Thyroid gland (tissue), 4 donors: ENCODE results near the gene PRR3. TPM values are rescaled to one million over a fixed set of nuclear protein-coding genes. Genes with fewer than 3 reads are reported as not detected.
A peak's percentile ranks its signal among the peaks of the same experiment; 100 is the strongest.

ENCODE experiments used
- DNase-seq, 2 donors: peaks; one replicate each; pipeline ENCODE4 v3.0.0-alpha.2; 2019
- H3K27ac ChIP-seq, 3 donors: fragments of 200-600 bp; sonication (generic); 1 replicate in 2 of 3; 2 replicates in 1 of 3; pipeline ENCODE4 v1.5.1; 2016 to 2019; ENCODE audit warnings: mild to moderate bottlenecking in 1 of 3, moderate library complexity in 1 of 3
- H3K27me3 ChIP-seq: fragments of 200-600 bp; sonication (generic); one replicate; pipeline ENCODE4 v1.5.1; 2019
- H3K36me3 ChIP-seq, 2 donors: fragments of 200-600 bp; sonication (generic); one replicate each; pipeline ENCODE4 v1.5.1; 2016 to 2019
- H3K4me1 ChIP-seq, 2 donors: fragments of 200-600 bp; sonication (generic); one replicate each; pipeline ENCODE4 v1.5.1; 2017 to 2019
- H3K4me3 ChIP-seq, 3 donors: fragments of 200-600 bp; sonication (generic); replicated peaks in 1 of 3; 1 replicate in 2 of 3; 2 replicates in 1 of 3; pipeline ENCODE4 v1.5.1; 2016; ENCODE audit warnings: mild to moderate bottlenecking in 1 of 3
- H3K9me3 ChIP-seq: fragments of 200-600 bp; sonication (generic); one replicate; pipeline ENCODE4 v1.5.1; 2017
- CTCF ChIP-seq, 6 experiments: fragments of 200-600 bp in 3 of 6; fragments of 450-650 bp in 3 of 6; sonication (generic) in 3 of 6; IDR thresholded peaks; one replicate each; pipeline ENCODE4 v1.5.1; 2016 to 2019; ENCODE audit warnings: antibody characterized with exemption in 6 of 6, mild to moderate bottlenecking in 2 of 6, inconsistent platforms in 1 of 6, moderate library complexity in 1 of 6
- POLR2A ChIP-seq, 2 donors: fragments of 450-650 bp; IDR thresholded peaks; one replicate each; pipeline ENCODE4 v1.6.1; 2017; ENCODE audit warnings: antibody characterized with exemption in 2 of 2, mild to moderate bottlenecking in 2 of 2, moderate library complexity in 1 of 2
- WGBS, 2 donors: methylation state at CpG; one replicate each; pipeline ENCODE4 v1.1.5; 2017; 5-methylcytosine and 5-hydroxymethylcytosine counted together
- intact Hi-C: fragments of 100-400 bp; cut with DNase I; formaldehyde crosslinking; loops from one replicate; pipeline ENCODE4 v1.15.1; 2023
- total RNA-seq, 4 donors: library from RNA; depleted of rRNA; stranded (reverse); fragments of >200 nt; gene quantifications; one replicate each; pipeline ENCODE4 v1.2.3, GENCODE V29; 2016

The PRR3 gene
- total RNA-seq, 4 donors from 2014 or later, result 7.4 to 18.0 (median 12.2) TPM

GRCh38 chr6:30578051-30578450 lies 21.0 kb downstream of the PRR3 start:
- Histone ChIP-seq H3K27me3 (no peaks in the 10 kb centered on the region), H3K36me3 (peaks cover 51 to 57% of the 10 kb centered on the region in 2 donors), H3K4me1 (peaks cover 0 to under 1% of the 10 kb centered on the region in 2 donors), H3K4me3 (no peak overlapping the region), H3K27ac (no peak overlapping the region), H3K9me3 (no peaks in the 10 kb centered on the region)
- 97 to 99% methylated on average over 8 of the region's 8 CpGs for WGBS, 2 donors
- intact Hi-C loops, result no loop called here
- TF ChIP-seq CTCF (IDR thresholded peaks at IDR 0.05), result no peak
- no peak for TF ChIP-seq POLR2A (IDR thresholded peaks at IDR 0.05)
- no peak for DNase-seq

GRCh38 chr6:30583921-30584320 lies 26.8 kb downstream of the PRR3 start:
- Histone ChIP-seq H3K36me3 (peaks cover 84 to 95% of the 10 kb centered on the region in 2 donors), H3K9me3 (no peaks in the 10 kb centered on the region), H3K27ac (no peak overlapping the region), H3K4me1 (no peaks in the 10 kb centered on the region), H3K4me3 (no peak overlapping the region), H3K27me3 (no peaks in the 10 kb centered on the region)
- intact Hi-C loops, result no loop called here
- no peak for DNase-seq
- 93 to 94% methylated on average over 5 of the region's 5 CpGs for WGBS, 2 donors
- TF ChIP-seq POLR2A (IDR thresholded peaks at IDR 0.05) (no peak), CTCF (IDR thresholded peaks at IDR 0.05) (no peak)

- Histone ChIP-seq H3K27ac (peak overlapping the region in 1 of 3 donors; percentile 42), H3K4me3 (no peak overlapping the region), H3K27me3 (no peaks in the 10 kb centered on the region), H3K36me3 (peaks cover 53 to 74% of the 10 kb centered on the region in 2 donors), H3K4me1 (peaks cover 6 to 7% of the 10 kb centered on the region in 2 donors), H3K9me3 (no peaks in the 10 kb centered on the region)
- intact Hi-C loops, result no loop called here
- DNase-seq, result no peak
- WGBS, 2 donors, result 92 to 94% methylated on average over 10 to 15 of the region's 15 CpGs
- TF ChIP-seq CTCF (IDR thresholded peaks at IDR 0.05) (no peak), POLR2A (IDR thresholded peaks at IDR 0.05) (no peak)
These were observed 32.8 kb downstream of the PRR3 start for GRCh38 chr6:30589754-30590358.

GRCh38 chr6:30590509-30590908 lies 33.4 kb downstream of the PRR3 start:
- WGBS, 2 donors, result 73 to 81% methylated on average over 7 to 8 of the region's 8 CpGs
- DNase-seq, result no peak
- no peaks in the 10 kb centered on the region for H3K27me3 ChIP-seq
- peaks cover 46 to 68% of the 10 kb centered on the region in 2 donors for H3K36me3 ChIP-seq
- no peak overlapping the region for H3K4me3 ChIP-seq
- TF ChIP-seq POLR2A (IDR thresholded peaks at IDR 0.05) (no peak), CTCF (IDR thresholded peaks at IDR 0.05) (no peak)
- peak overlapping the region; percentile 36 to 73 (median 42) for H3K27ac ChIP-seq
- peaks cover 6 to 7% of the 10 kb centered on the region in 2 donors for H3K4me1 ChIP-seq
- intact Hi-C loops, result no loop called here
- no peaks in the 10 kb centered on the region for H3K9me3 ChIP-seq

GRCh38 chr6:30591008-30591407 lies 33.9 kb downstream of the PRR3 start:
- Histone ChIP-seq H3K4me3 (no peak overlapping the region), H3K36me3 (peaks cover 41 to 63% of the 10 kb centered on the region in 2 donors), H3K27me3 (no peaks in the 10 kb centered on the region), H3K27ac (peak overlapping the region; percentile 36 to 73 (median 42)), H3K4me1 (peaks cover 6 to 7% of the 10 kb centered on the region in 2 donors), H3K9me3 (no peaks in the 10 kb centered on the region)
- peak; percentile 54 to 68 for DNase-seq
- intact Hi-C loops, result no loop called here
- TF ChIP-seq POLR2A (IDR thresholded peaks at IDR 0.05) (no peak), CTCF (IDR thresholded peaks at IDR 0.05) (no peak)
- WGBS, 2 donors, result 10 to 32% methylated on average over 1 of the region's 1 CpG
